MCF 10A (cell line): ENCODE data around the gene ENTPD7. TPM values are rescaled to one million over a fixed set of nuclear protein-coding genes. Genes with fewer than 3 reads are reported as not detected.

Source experiments
- BruUV-seq: library from RNA; stranded (reverse); fragments of 400-500 nt; replicated peaks from 2 replicates; lab custom pipeline; 2021; lab: Mats Ljungman, UMichigan
- CTCF ChIA-PET: fragments of 300-600 bp; sonication (Branson Sonifier 250); formaldehyde crosslinking; extraction: SDS; loops from one replicate; lab custom pipeline; 2021; ENCODE audit warnings: antibody characterized with exemption, inconsistent platforms; lab: Yijun Ruan, JAX
- POLR2A ChIA-PET: fragments of 300-600, 350-650 bp; sonication (Branson Sonifier 250); formaldehyde crosslinking; extraction: SDS; loops from one replicate; lab custom pipeline; 2020; ENCODE audit warnings: antibody characterized with exemption, inconsistent platforms; lab: Yijun Ruan, JAX
- DNase-seq: peaks from one replicate; pipeline ENCODE4 v3.0.0-alpha.2; 2018; ENCODE audit not compliant: unreplicated experiment
- H3K27ac Mint-ChIP-seq: one replicate; pipeline ENCODE4 v1.8.0; 2022; ENCODE audit warnings: mild to moderate bottlenecking, low read depth, mixed read lengths; ENCODE audit not compliant: unreplicated experiment
- H3K27me3 Mint-ChIP-seq: one replicate; pipeline ENCODE4 v1.8.0; 2022; ENCODE audit warnings: mixed read lengths; ENCODE audit not compliant: insufficient read depth, unreplicated experiment
- H3K36me3 Mint-ChIP-seq: one replicate; pipeline ENCODE4 v1.8.0; 2022; ENCODE audit warnings: mild to moderate bottlenecking, moderate library complexity, mixed read lengths; ENCODE audit not compliant: insufficient read depth, unreplicated experiment
- H3K4me1 Mint-ChIP-seq: one replicate; pipeline ENCODE4 v1.8.0; 2022; ENCODE audit warnings: mixed read lengths; ENCODE audit not compliant: insufficient read depth, unreplicated experiment
- H3K4me3 Mint-ChIP-seq: one replicate; pipeline ENCODE4 v1.8.0; 2022; ENCODE audit warnings: mild to moderate bottlenecking, moderate library complexity, mixed read lengths; ENCODE audit not compliant: unreplicated experiment
- H3K9me3 Mint-ChIP-seq: one replicate; pipeline ENCODE4 v1.8.0; 2022; ENCODE audit warnings: mixed read lengths; ENCODE audit not compliant: unreplicated experiment
- CTCF ChIP-seq: fragments of 200-600 bp; IDR thresholded peaks from one replicate; pipeline ENCODE4 v1.8.0; 2022; ENCODE audit warnings: antibody characterized with exemption, mild to moderate bottlenecking; ENCODE audit not compliant: unreplicated experiment
- intact Hi-C: fragments of 100-400 bp; cut with micrococcal nuclease; formaldehyde crosslinking; loops from 2 replicates; pipeline ENCODE4 v1.14.1; 2022
- total RNA-seq: library from RNA; stranded (reverse); gene quantifications from 2 replicates; pipeline ENCODE4 v1.2.3, GENCODE V29; 2022

The ENTPD7 gene
- total RNA-seq, 1 experiment from 2014 or later: 18.3 TPM

- no peaks in the 10 kb centered on the region for H3K4me1 Mint-ChIP-seq
- no peaks in the 10 kb centered on the region for H3K9me3 Mint-ChIP-seq
- TF ChIP-seq CTCF: no peak
- intact Hi-C loops: no loop called here
- H3K27ac Mint-ChIP-seq: no peak overlapping the region
- peaks cover 98% of the 10 kb centered on the region for H3K36me3 Mint-ChIP-seq
- CTCF ChIA-PET: interaction anchor here (1.0 to 1.6 kb wide), 2 partner anchors 13 to 86 kb away, joined by 3 to 7 read pairs; no protein-coding TSS in a partner anchor
- POLR2A ChIA-PET: interaction anchor here (0.9 kb wide), 1 partner anchor 12 kb away, joined by 4 read pairs; no protein-coding TSS in a partner anchor
- DNase-seq: no peak
- no peaks in the 10 kb centered on the region for H3K27me3 Mint-ChIP-seq
- no TSS peak for BruUV-seq
- no peak overlapping the region for H3K4me3 Mint-ChIP-seq
Observed at GRCh38 chr10:99698504-99699080, 39.3 kb downstream of the ENTPD7 start.

- no peak for DNase-seq
- H3K9me3 Mint-ChIP-seq: no peaks in the 10 kb centered on the region
- peaks cover 93% of the 10 kb centered on the region for H3K36me3 Mint-ChIP-seq
- intact Hi-C loops: no loop called here
- no peaks in the 10 kb centered on the region for H3K27me3 Mint-ChIP-seq
- BruUV-seq: no TSS peak
- no peak for TF ChIP-seq CTCF
- H3K27ac Mint-ChIP-seq: peak overlapping the region; percentile 73
- no peaks in the 10 kb centered on the region for H3K4me1 Mint-ChIP-seq
- POLR2A ChIA-PET: no interaction called here
- CTCF ChIA-PET: interaction anchor here (1.0 to 1.2 kb wide), 2 partner anchors 140 to 267 kb away, joined by 3 read pairs; no protein-coding TSS in a partner anchor
- H3K4me3 Mint-ChIP-seq: no peak overlapping the region
Observed at GRCh38 chr10:99700649-99701048, 41.3 kb downstream of the ENTPD7 start.

GRCh38 chr10:99708428-99709012 is 49.2 kb downstream of the ENTPD7 start:
- intact Hi-C loops: no loop called here
- H3K27ac Mint-ChIP-seq: peak overlapping the region; percentile 70
- H3K4me3 Mint-ChIP-seq: no peak overlapping the region

More at GRCh38 chr10:99708428-99709012, 49.2 kb downstream of the ENTPD7 start:
- Mint-ChIP-seq H3K36me3 (peaks cover 85% of the 10 kb centered on the region), H3K4me1 (peaks cover 8% of the 10 kb centered on the region), H3K9me3 (no peaks in the 10 kb centered on the region), H3K27me3 (no peaks in the 10 kb centered on the region)
- no TSS peak for BruUV-seq
- no peak for TF ChIP-seq CTCF
- DNase-seq: no peak
- POLR2A ChIA-PET: interaction anchor here (0.8 to 2.8 kb wide), 7 partner anchors 12 to 278 kb away, joined by 3 to 13 read pairs (median 4); partner anchors contain the start of genes COX15 and CUTC
- CTCF ChIA-PET: interaction anchor here (0.6 to 2.6 kb wide), 9 partner anchors 11 to 273 kb away, joined by 3 to 13 read pairs (median 5); partner anchors contain the start of genes COX15 and CUTC
